ENCODE measurements around the gene SIL1.

The SIL1 gene

DNA sequence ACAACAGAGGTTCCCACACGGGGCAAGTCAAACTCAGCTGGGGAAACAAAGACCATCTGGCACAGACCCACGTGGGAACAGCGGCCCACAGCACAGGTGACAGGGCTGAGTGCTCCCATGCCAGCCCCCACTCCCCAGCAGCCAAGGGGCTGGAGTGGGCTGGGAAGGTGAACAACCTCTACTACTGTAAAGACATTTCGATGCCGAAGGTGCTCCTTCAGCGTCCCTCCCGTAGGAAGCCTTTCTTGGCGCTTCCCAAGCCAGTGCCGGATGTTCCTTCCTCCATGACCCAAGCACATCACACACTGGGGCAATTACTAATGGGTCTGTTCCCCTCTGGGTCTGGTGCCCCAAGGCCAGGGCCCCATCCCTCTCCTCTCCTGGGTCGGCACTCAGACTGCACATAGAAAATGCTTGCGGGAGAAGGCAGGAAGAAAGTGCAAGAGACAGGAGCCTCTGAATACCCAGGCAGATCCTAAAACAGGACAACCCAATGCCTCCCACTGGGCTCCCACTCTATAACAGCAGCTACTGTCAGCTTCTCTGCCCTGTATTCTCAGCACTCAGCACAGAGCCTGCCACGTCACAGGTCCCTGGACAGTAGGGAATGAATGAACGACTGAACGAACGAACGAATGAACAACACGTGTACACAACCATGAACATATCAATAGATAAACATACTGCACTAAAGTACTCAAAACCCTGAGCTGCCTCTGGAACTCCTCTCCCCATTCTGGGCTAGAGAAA lies 246.0 kb downstream of the SIL1 start:
- no peak for DNase-seq

DNA sequence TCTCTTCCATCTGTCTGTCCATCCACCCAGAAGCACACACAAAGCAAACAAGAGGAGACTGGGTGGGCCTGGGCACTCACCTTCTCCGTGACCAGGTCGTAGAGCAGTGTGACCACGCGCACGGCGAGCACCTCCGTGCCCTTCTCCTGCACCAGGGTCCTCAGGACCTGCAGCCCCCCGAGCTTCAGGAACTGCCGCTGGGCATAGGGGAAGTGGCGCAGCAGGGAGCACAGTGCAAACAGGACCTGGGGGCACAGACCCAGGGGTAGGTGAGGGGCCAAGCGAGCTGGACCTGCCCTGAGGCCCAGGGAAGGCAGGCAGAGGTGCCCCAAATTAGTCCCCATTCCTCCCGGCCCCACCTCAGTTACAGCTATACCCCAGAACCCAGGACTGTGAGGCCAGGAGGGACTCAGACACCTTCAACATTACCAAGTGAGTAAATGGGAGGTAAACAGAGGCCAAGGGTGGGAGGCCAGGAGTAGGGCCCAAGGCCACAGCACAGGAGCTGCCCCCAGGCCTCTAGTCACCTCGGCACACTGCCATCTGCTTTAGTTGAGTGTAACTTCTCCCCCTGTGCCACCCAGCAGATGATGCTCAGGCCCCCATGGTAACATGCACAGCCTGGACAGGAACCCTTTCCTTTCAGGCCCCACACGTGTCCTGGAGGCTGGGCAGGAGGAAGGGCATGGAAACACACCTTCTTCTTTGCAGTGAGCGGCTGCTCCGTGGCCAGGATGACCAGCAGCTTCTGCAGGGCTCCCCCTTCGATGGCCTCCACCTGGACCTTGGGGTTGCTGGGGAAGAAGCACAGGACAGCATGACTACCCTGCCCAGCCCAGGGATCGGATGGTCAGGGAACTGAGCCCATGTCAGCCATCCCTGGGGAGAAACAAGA lies 246.8 kb downstream of the SIL1 start:
- DNase-seq = no peak

DNA sequence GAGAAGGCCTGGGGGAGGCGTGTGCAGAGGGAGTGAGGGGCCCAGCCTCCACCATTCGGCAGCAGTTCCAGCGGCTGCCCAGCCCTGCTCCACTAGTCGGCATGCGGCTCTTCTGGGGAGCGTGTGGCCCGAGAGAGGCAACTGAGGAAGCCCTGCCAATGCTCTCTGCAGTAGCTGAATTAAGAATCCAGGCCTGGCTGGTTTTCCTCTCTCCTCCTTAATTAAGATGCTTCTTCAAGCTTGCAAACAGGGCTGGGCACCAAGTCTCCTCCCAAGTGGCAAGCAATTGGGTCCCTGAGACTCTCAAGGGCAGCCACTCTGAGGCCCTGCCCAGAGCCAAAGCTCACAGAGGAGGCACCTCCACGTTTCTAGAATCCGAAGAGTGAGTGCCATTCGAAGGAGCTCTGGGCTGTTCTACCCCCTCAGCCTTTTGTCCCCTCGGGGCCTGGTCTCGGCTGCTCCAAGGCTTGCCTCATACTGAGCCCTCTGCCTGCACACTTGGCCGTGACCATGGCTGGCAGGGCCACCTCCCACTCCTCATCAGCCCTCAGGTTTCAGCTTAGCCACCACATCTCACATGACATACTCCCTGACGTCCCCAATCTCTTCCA lies 247.6 kb downstream of the SIL1 start:
- DNase-seq = no peak

DNA sequence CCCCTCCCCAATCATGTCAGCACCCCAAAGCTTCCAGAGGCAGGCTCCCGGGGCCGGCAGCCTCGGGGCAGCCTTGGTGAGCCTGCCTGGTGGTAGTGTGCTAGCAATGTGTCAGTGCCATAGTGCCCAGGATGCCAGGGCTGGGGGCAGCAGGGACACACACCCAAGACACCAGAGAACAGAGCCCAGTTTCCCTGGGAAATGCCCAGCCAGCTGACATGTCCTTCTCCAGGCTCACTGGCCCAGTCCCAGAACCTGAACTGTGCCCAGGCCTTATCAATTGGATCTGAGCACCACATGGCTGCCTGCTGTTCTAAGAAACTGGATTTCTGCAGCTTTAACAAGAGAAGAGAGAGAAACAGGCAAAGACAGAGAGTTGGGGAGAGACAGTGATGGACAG lies 248.2 kb downstream of the SIL1 start:
- DNase-seq = no peak

DNA sequence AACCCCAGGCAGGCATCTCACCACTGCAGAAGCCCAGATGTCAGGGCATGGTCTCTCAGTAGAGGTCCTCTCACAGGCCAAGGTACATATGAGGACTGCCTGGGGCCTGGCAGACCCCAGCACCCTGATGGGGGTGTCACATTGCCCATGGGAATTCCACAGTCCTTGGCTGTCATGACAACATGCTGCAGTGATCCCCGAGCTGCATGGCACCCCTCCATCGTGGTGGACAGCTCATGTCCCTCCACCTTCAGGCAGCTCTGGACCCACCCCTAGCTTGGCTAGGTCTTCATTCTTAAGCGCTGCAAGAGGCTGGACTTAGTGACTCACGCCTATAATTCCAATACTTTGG lies 249.0 kb downstream of the SIL1 start:
- DNase-seq = no peak

DNA sequence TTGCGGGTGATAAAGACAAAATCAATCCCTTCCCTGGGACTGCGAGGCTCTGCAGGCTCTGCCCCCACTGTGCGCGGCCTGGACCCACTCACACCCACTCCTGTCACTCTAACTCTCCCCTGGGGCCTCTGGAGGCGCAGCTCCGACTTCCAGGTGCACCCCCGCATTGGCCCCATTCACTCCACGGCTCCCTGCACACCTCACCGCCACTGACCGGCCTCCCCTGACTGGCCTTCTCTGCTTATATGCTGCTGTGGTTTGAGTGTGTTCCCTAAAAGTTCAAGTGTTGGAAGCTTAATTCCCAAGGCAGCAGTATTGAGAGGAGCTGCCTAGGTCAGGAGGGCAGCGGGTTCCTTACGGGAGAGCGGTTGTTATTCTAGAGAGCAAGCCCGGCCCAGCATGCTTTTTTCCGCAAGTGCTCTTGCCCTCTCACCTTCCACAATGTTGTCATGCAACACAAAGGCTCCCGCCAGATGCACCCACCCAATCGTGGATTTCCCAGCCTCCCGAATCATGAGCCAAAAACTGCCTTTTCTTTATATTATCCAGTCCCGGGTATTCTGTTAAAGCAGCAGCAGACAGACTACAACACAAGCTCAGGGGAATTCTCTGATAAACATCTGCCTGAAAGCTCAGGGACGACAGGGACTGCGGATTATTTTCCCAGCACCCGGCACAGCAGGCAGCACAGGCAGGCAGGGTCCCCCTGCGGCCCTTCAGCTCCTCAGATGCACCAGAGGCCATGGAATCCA lies 249.5 kb downstream of the SIL1 start:
- DNase-seq = no peak

DNA sequence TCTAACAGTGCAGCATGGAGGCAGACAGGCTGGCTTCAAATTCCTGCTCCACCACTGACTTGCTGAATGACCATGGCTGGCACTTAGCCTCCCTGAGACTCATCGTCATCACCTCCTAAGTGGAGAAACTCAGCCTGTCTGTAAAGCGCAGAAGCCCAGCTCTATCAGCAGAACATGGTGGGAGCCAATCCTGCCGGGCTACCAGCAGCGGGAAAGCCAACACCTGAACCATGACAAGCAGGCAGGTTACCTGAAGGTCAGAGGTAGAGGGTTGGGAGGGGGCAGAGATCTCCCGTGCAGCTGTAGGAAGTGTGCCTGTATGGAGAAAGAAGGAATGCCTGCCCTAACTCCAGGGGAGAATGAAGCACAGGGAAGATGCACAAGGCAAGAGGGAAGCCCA lies 250.4 kb downstream of the SIL1 start:
- no peak for DNase-seq

DNA sequence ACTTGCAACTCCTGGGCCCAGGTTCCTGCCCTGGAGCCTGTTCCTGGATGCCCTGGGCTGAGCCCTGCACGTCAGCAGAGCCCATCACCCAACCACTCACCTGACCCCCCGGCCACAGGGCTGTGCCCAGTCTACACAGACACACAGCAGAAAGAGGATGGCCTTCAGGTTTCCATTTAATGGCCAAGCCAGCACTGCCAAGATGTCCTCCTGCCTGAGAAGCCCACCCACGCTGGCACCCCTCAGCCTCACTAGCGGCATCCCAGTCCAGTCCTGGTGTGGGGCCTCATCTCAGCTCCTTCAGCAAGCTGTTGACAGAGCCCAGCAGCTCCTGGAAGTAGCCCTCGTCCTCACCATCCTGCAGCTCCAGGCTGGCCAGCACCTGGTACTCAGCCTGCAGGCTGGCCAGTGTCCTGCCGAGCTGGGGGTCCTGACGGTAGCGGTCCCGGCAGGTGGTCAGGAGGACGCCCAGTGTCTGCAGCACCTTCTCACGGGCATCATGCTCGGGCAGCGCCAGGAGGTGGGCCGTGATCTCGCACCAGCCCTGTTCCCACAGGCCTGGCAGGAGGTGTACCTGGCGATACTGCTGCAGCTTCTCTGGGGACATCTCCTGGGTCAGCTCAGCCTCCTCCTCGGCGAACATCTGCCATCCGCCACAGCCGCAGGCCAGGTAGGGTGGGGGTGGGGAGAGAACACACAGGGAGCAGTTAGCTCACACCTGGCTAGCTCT lies 251.2 kb downstream of the SIL1 start:
- DNase-seq = no peak

DNA sequence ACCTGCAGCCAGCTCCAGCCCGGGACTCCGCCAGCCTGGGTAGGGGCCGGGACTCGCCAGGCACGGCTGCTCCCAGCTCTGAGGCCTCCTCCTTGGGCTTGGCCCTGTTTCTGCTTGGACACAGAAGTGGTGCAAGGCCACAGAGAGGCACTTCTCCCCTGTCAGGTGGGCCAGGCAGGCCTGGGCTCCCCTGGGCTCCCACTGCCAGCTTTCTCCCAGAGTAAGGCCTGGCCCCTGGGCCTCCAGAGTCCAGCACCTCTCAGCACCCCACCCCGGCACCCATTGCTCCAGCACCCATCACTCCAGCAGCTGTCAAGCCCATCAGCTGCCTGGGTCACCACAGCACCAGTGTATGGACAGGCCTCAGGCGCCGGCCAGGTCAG lies 251.9 kb downstream of the SIL1 start:
- DNase-seq = no peak

DNA sequence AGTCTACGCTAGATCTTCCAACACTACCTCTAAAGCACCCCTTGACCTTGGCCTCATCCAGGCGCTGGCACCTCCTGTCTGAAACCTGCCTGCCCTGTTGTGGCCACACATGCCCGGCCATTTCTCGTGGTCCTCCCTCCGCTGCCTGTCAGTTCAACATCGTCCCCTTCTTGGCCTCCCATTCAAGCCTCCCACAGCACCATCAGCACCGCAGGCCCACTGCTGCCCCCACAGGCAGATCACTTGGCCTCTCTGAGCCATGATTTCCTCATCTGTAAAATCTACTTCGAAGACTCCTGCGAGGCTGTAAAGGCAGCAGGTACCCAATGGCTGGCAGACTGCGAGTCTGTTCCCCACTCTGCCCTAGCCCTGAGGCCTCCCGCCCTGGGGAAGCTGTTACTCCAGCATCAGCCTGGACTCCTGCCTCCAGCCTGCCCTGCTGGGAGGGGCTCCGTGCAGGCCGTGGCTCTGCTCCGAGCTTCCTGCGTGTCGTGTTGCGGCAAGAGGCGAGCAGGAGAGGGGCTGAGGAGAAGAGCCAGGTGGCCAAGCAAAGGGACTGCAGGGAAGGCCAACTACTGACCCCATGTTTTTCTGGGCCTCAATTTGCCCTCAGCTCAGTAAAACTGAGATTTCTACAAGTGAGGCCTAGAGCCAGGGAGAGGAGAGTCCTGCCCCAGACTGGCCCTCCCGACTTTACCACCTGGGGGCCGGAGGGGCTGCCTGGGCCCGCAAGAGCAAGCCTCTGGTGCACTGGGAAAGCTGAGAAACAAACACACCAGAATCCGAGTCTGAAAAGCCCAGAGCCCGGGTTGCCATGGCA lies 252.5 kb downstream of the SIL1 start:
- no peak for DNase-seq

DNA sequence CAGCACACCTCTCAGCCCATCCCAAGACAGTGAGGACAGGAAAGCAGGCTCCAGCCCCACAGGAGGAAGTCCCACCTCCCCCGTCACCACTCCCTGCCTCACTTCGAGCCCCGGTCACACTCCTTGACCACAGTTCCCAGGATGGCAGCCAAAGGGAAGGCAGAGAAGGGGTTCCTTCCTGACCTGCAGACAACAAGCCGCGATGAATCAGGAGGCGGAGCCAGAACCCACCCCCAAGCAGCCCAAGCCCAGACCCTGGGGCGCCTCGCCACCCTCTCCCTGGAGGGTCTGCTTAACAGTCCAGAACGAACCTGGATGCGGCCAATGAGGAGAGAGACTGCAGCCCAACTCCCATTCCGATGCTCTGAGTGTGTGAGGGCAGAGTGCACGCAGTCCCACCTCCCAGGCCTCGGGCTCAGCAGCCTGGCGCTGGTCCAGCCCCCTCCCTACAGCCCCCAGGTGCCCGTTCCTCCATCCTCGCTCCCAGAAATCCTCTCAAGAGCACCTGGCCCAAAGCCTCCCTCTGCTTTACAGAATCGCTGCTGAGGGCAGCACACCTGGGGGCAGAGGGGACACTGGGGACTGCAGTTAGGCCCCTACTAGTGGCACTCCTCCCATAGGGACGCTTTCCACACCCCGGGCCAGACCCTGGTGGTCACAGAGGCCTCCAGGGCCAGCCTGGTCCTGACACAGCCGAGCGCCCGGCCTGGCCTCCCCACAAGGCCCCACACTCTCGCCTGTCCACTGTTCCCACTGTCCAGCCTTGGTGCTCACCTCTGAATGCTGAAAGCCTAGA lies 253.4 kb downstream of the SIL1 start:
- DNase-seq = no peak

DNA sequence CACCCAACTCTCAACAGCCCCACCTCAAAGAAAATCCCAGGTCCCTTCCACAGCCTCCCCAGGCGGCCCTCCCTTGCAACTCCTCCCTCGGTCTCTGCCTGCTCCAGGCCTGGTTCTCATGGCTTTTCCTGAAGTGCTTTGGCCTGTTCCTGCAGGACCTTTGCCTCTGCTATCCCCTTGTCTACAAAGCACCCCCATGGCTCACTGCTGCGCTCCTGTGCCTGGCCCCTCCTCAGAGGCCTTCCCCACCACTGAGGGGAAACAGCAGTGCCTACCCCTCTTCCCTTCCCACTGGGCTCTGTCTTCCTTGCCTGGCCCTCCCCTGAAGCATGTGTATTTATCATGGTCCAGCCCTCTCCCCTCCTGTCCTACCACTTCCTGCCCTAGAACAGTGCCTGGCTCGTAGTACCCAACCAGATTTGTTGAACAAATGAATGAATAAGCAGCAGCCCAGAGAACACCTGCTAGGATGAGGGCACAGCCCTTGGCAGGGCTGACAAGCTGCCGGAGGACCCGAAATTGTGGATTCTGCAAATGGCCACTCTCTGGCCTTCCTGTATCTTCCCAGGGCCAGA lies 254.5 kb downstream of the SIL1 start:
- DNase-seq = no peak

DNA sequence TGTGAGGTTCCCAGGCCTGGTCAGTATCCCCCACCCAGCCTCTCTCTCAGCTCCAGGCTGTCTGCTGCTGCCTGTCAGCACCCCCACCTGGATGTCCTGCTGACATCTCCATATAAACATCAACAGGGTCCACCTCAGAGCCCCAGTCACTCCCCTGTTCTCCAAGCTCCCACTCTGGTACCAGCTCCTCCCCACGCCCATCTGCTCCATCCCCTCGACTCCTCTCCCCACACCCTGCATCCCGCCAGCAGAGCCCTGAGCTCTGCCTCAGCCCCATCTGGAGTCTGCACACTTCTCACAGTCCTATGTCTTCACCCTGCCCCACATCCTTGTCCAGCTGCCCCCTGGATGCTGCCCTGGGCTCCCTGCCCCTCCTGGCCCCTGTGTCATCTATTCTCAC lies 255.3 kb downstream of the SIL1 start:
- no peak for DNase-seq

DNA sequence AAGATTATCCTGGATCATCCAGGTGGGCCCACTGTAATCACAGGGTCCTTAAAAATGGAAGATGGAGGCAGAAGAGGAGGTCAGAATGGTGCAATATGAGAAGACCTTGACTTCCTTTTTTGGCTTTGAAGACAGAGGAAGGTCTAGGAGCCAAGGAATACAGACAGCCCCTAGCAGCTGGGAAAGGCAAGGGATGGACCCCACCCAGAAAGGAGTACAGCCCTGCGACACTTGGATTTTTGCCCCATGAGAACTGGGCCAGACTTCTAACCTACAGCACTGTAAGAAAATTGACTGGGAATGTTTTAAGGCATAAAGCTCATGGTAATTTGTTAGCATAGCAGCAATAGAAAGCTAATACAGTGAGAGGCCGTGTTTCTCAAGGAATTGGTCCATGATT lies 256.1 kb downstream of the SIL1 start:
- no peak for DNase-seq

DNA sequence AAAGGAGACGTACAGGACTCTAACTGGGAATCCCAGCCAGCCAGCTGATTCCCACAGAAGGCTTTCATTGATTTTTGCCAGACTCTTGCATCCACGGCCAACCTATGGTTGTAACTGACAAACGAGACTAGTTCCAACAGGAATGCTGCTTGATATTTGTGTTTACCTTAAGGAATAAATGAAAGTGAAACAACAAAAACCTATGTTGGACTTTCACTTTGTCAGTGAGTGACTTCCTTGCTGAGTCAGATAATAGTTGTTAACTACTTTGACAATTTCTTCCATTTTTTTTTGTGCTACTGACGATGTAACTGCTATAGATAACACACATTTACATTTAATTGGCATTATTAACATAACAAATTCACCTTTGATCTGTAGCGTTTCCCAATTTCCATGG lies 259.6 kb downstream of the SIL1 start:
- no peak for DNase-seq

DNA sequence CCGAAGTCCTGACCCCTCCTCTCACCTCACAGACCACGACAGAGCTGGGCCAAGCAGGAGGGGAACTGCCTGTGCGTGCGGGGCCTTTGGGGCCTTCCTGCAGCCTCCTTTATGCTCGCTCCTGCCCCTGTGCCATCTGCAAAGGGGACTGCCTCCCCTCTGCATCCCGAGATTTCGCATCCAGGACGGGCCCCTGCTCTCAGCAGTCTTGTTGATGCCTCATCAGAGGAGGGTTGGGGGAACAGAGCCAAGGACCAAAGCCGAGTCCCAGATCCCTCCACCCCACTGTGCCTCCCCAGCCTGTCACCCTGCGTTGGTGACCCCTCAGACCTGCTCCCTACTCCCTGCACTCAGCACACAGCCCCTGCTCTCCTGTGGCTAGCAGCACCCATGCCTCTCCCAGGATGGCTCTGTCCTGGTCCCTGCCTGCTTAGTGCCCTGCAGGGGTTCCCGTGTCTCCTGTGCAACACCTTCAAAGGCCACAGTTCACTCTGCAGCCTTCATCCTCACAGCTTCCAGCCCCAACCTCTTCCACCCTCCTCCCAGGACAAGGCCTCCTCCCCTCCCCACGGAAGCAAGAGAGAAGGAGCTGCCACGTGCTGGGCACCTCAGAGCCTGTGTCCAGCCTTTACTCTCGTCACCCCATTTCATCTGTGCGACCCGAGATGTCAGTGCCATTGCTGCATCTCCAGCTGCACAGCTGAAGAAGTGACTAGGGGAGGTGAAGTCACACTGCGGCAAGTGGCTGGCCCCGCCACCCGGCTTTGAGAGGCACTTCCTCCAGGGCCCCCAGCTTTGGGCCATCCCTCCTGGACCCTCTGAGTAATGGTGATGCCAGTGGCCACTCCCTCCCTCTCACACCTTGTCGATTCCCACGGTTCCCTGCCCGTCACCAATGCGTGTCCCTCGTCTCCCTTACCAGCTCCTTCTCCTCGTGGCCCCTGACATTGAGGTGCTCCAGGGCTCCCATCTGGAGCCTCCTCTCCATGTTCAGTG lies 260.5 kb downstream of the SIL1 start:
- DNase-seq = no peak

DNA sequence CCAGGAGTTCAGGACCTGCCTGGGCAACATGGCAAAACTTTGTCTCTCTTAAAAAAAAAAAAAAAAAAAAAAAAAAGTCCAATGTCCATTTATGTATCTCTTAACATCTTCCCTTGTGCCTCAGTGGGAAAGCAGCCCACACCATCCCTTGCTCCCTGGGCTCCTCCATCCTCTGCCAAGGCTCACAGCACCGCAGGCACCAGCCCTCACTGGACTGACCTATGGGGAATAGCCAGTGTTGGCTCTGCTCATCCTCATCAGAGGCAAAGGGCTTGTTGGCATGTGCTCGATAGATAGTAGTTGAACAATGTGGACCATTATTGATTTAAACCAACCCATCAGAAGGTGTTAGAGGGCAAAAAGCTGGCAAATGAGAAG lies 261.2 kb downstream of the SIL1 start:
- DNase-seq = no peak

DNA sequence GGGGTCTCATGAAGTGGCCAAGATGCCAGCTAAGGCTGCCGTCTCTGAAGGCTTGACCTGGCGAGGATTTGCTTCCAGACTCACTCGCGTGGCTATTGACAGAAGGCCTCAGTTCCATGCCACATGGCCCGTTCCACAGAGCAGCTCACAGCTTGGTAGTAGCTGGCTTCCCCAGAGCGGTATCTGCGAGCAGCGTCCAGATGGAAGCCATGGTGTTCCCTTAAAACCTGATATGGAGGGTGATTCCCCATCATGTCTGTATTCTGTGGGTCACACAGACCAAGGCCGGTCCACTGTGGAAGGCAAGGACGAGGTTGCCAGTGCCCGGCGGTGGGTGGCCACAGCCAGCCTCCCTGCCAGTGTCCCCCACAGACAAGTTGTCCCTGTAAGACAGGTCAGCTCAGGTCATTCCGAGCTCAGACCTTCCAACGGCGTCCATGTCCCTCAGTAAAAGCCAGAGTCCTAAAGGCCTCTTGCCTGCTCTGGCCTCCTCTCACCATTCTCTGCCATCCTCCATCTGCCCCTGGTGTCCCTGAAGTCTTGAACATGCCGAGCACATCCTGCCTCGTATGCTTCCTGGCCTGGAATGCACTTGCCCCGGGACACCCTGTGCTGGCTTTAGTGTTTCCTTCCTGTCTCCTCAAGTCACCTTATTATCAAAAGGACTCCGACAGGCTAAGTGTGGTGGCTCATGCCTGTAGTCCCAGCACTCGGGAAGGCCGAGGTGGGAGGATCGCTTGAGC lies 261.8 kb downstream of the SIL1 start:
- DNase-seq = no peak

Data from activated CD4-positive, alpha-beta T cell treated with anti-CD3 and anti-CD28 coated beads, Interleukin-2, amount 50 U/mL, for 1 hour (primary cell).